ENCODE data around the gene SLC44A2. TPM values are rescaled to one million over a fixed set of nuclear protein-coding genes. Genes with fewer than 3 reads are reported as not detected.
"Not testable (repeated sequence)": the region's sequence is repeated elsewhere in the genome, so short reads cannot be mapped to it uniquely, and the experiment has no call there.

SLC44A2 gene
- total and polyA plus RNA-seq, 7 experiments from 2014 or later: 148 to 375 (median 216) TPM

- peak in 1 of 9 donors; percentile 30 for DNase-seq
- Mint-ChIP-seq H3K9me3 (peaks cover 0 to 8% (median 0%) of the 10 kb centered on the region in 11 donors), H3K27me3 (peaks cover 0 to 3% (median 0%) of the 10 kb centered on the region in 5 donors), H3K36me3 (peaks cover 0 to 17% (median 10%) of the 10 kb centered on the region in 5 donors), H3K4me3 (peak overlapping the region; percentile 89 to 97 (median 94)), H3K4me1 (peaks cover 20 to 70% (median 52%) of the 10 kb centered on the region in 7 donors), H3K27ac (peak overlapping the region; percentile 87 to 99 (median 95))
- H3K4me3 ChIP-seq (ENCODE audit: low read length): peak overlapping the region; percentile 73
- intact Hi-C loops (cut with micrococcal nuclease): loop anchor here (1.0 to 10.0 kb wide), 5 partner anchors 44 to 571 kb away; partner anchors contain the start of genes KEAP1 (in 1 of the 2), SHFL (in 1 of the 2) and SMARCA4 (in 1 of the 2)
- no peaks in the 10 kb centered on the region for H3K9me3 ChIP-seq (ENCODE audit: control insufficient read depth in 2 of 3, low read length in 3 of 3)
- ATAC-seq: no peak
- H3K27ac ChIP-seq (ENCODE audit: low read depth, low read length): peak overlapping the region; percentile 100
- no peaks in the 10 kb centered on the region for H3K27me3 ChIP-seq (ENCODE audit: control insufficient read depth in 2 of 2, insufficient read depth in 2 of 2, low read length in 2 of 2)
- ChIA-PET POLR2A (interaction anchor here (1.5 to 1.6 kb wide), 2 partner anchors 11 to 46 kb away, joined by 4 to 5 read pairs; partner anchors contain the start of gene QTRT1), CTCF (interaction anchor here (1.2 kb wide), 1 partner anchor 12 kb away, joined by 3 read pairs; no protein-coding TSS in a partner anchor)
- H3K36me3 ChIP-seq (ENCODE audit: control insufficient read depth in 2 of 3, insufficient read depth in 3 of 3, low read length in 3 of 3): peaks cover 0 to 21% (median 4%) of the 10 kb centered on the region in 3 experiments
- peaks cover 41 to 47% of the 10 kb centered on the region in 2 donors for H3K4me1 ChIP-seq (ENCODE audit: control insufficient read depth in 2 of 2, insufficient read depth in 2 of 2, low read length in 2 of 2)
Measured at GRCh38 chr19:10655457-10656312, 30.3 kb downstream of the SLC44A2 start.

DNA sequence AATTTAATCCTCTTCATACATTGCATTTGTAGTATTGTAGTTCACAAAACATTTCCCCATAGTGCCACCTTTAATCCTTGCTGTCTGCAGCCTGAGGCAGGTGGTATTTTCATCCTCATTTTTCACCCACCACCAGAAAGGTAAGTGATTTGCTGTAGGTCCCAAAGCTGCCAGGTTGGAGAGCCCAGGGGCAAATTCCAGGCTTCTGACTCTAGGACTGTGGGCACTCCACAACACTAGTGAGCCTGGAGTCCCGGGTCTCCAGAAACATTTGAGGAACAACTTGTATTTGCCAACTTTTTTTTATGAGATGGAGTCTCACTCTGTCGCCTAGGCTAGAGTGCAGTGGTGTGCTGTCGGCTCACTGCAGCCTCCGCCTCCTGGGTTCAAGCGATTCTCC lies 35.0 kb downstream of the SLC44A2 start:
- Histone ChIP-seq H3K27me3 (ENCODE audit: control insufficient read depth in 2 of 2, insufficient read depth in 2 of 2, low read length in 2 of 2) (no peaks in the 10 kb centered on the region), H3K4me3 (ENCODE audit: low read length) (no peak overlapping the region), H3K4me1 (ENCODE audit: control insufficient read depth in 2 of 2, insufficient read depth in 2 of 2, low read length in 2 of 2) (peaks cover 38 to 41% of the 10 kb centered on the region in 2 donors), H3K36me3 (ENCODE audit: control insufficient read depth in 2 of 3, insufficient read depth in 3 of 3, low read length in 3 of 3) (peaks cover 0 to 6% (median 4%) of the 10 kb centered on the region in 3 experiments), H3K9me3 (ENCODE audit: control insufficient read depth in 2 of 3, low read length in 3 of 3) (no peaks in the 10 kb centered on the region), H3K27ac (ENCODE audit: low read depth, low read length) (no peak overlapping the region)
- Mint-ChIP-seq H3K9me3 (peaks cover 0 to 2% (median 0%) of the 10 kb centered on the region in 11 donors), H3K36me3 (peaks cover 0 to 11% (median 8%) of the 10 kb centered on the region in 5 donors), H3K4me1 (peaks cover 39 to 84% (median 58%) of the 10 kb centered on the region in 7 donors), H3K4me3 (peak overlapping the region in 7 of 10 donors; percentile 6 to 73 (median 44)), H3K27ac (peak overlapping the region in 7 of 9 donors; percentile 48 to 71 (median 61)), H3K27me3 (no peaks in the 10 kb centered on the region)
- ChIA-PET CTCF (interaction anchor here (0.8 kb wide), 1 partner anchor 281 kb away, joined by 3 read pairs; no protein-coding TSS in a partner anchor), POLR2A (interaction anchor here (1.0 kb wide), 1 partner anchor 41 kb away, joined by 4 read pairs; the partner anchor contains the start of gene QTRT1)
- ATAC-seq (no peak), DNase-seq (no peak)
- intact Hi-C loops (cut with micrococcal nuclease): no loop called here

DNA sequence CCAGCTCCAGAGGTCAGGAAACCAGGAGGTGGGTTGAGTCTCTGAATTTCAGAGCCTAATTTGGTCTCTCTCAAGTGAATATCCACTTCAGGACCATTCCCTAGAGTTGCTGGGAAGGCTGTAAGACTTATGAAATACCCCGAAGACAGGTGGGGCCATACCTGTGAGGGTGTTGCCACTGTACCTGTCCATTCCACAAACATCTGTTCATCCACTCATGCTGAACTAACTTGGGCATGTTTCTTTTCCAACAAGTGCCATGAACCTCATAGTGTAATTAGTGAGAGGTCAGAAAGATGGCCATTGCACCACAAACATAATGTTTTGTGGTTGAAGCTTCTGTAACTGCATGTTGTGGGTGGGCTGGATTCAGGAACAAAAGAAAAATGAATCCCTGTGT lies 36.6 kb downstream of the SLC44A2 start:
- no peak overlapping the region for H3K4me3 ChIP-seq (ENCODE audit: low read length)
- ChIA-PET CTCF (interaction anchor here (0.9 kb wide), 1 partner anchor 38 kb away, joined by 3 read pairs; no protein-coding TSS in a partner anchor), POLR2A (interaction anchor here (1.0 to 1.2 kb wide), 2 partner anchors 10 to 32 kb away, joined by 3 to 4 read pairs; no protein-coding TSS in a partner anchor)
- no peaks in the 10 kb centered on the region for H3K9me3 ChIP-seq (ENCODE audit: control insufficient read depth in 2 of 3, low read length in 3 of 3)
- no peaks in the 10 kb centered on the region for H3K27me3 Mint-ChIP-seq
- H3K4me1 Mint-ChIP-seq: peaks cover 33 to 79% (median 52%) of the 10 kb centered on the region in 7 donors
- no peak for DNase-seq
- H3K27me3 ChIP-seq (ENCODE audit: control insufficient read depth in 2 of 2, insufficient read depth in 2 of 2, low read length in 2 of 2): no peaks in the 10 kb centered on the region
- no peak for ATAC-seq
- H3K4me1 ChIP-seq (ENCODE audit: control insufficient read depth in 2 of 2, insufficient read depth in 2 of 2, low read length in 2 of 2): peaks cover 27 to 28% of the 10 kb centered on the region in 2 donors
- intact Hi-C loops (cut with micrococcal nuclease): no loop called here
- H3K27ac ChIP-seq (ENCODE audit: low read depth, low read length): no peak overlapping the region
- H3K27ac Mint-ChIP-seq: peak overlapping the region in 1 of 9 donors; percentile 42
- peaks cover 0 to 2% (median 0%) of the 10 kb centered on the region in 11 donors for H3K9me3 Mint-ChIP-seq
- H3K36me3 ChIP-seq (ENCODE audit: control insufficient read depth in 2 of 3, insufficient read depth in 3 of 3, low read length in 3 of 3): peaks cover 0 to 13% (median 0%) of the 10 kb centered on the region in 3 experiments
- H3K4me3 Mint-ChIP-seq: peak overlapping the region in 6 of 10 donors; percentile 13 to 70 (median 46)
- peaks cover 0 to 10% (median 4%) of the 10 kb centered on the region in 5 donors for H3K36me3 Mint-ChIP-seq

GRCh38 chr19:10662384-10663251 lies 37.3 kb downstream of the SLC44A2 start:
- intact Hi-C loops (cut with micrococcal nuclease): no loop called here
- peaks cover 0 to 16% (median 0%) of the 10 kb centered on the region in 3 experiments for H3K36me3 ChIP-seq (ENCODE audit: control insufficient read depth in 2 of 3, insufficient read depth in 3 of 3, low read length in 3 of 3)
- ChIA-PET CTCF (interaction anchor here (0.7 to 0.9 kb wide), 2 partner anchors 37 to 1397 kb away, joined by 3 read pairs; no protein-coding TSS in a partner anchor), POLR2A (interaction anchor here (1.0 to 1.2 kb wide), 2 partner anchors 11 to 32 kb away, joined by 3 to 4 read pairs; no protein-coding TSS in a partner anchor)
- DNase-seq (no peak), ATAC-seq (peak; percentile 19)
- Mint-ChIP-seq H3K36me3 (peaks cover 0 to 7% (median 4%) of the 10 kb centered on the region in 5 donors), H3K4me3 (peak overlapping the region in 8 of 10 donors; percentile 13 to 70 (median 48)), H3K9me3 (peaks cover 0 to 2% (median 0%) of the 10 kb centered on the region in 11 donors), H3K27ac (peak overlapping the region in 8 of 9 donors; percentile 26 to 68 (median 45)), H3K27me3 (no peaks in the 10 kb centered on the region), H3K4me1 (peaks cover 28 to 80% (median 51%) of the 10 kb centered on the region in 7 donors)
- no peak overlapping the region for H3K27ac ChIP-seq (ENCODE audit: low read depth, low read length)
- no peaks in the 10 kb centered on the region for H3K27me3 ChIP-seq (ENCODE audit: control insufficient read depth in 2 of 2, insufficient read depth in 2 of 2, low read length in 2 of 2)
- H3K4me3 ChIP-seq (ENCODE audit: low read length): no peak overlapping the region
- H3K4me1 ChIP-seq (ENCODE audit: control insufficient read depth in 2 of 2, insufficient read depth in 2 of 2, low read length in 2 of 2): peaks cover 23% of the 10 kb centered on the region in 2 donors
- no peaks in the 10 kb centered on the region for H3K9me3 ChIP-seq (ENCODE audit: control insufficient read depth in 2 of 3, low read length in 3 of 3)

- ATAC-seq: peak; percentile 6
- H3K27ac ChIP-seq (ENCODE audit: low read depth, low read length); H3K27me3 Mint-ChIP-seq; H3K36me3 Mint-ChIP-seq; H3K9me3 Mint-ChIP-seq; H3K27me3 ChIP-seq (ENCODE audit: control insufficient read depth in 2 of 2, insufficient read depth in 2 of 2, low read length in 2 of 2); DNase-seq; POLR2A ChIA-PET; H3K4me3 ChIP-seq (ENCODE audit: low read length); intact Hi-C loops (cut with micrococcal nuclease); H3K9me3 ChIP-seq (ENCODE audit: control insufficient read depth in 2 of 3, low read length in 3 of 3): not testable (repeated sequence)
- Histone ChIP-seq H3K36me3 (ENCODE audit: control insufficient read depth in 2 of 3, insufficient read depth in 3 of 3, low read length in 3 of 3) (peaks cover 0 to 20% (median 0%) of the 10 kb centered on the region in 3 experiments), H3K4me1 (ENCODE audit: control insufficient read depth in 2 of 2, insufficient read depth in 2 of 2, low read length in 2 of 2) (peaks cover 23 to 26% of the 10 kb centered on the region in 2 donors)
- Mint-ChIP-seq H3K4me1 (peaks cover 32 to 81% (median 55%) of the 10 kb centered on the region in 7 donors), H3K4me3 (peak overlapping the region in 6 of 10 donors; percentile 21 to 70 (median 46)), H3K27ac (peak overlapping the region in 6 of 9 donors; percentile 19 to 68 (median 37))
- CTCF ChIA-PET: interaction anchor here (0.7 kb wide), 1 partner anchor 1397 kb away, joined by 3 read pairs; no protein-coding TSS in a partner anchor
Measured at GRCh38 chr19:10663252-10663563, 37.9 kb downstream of the SLC44A2 start.

Measured in naive thymus-derived CD4-positive, alpha-beta T cell (primary cell).